MM.1S (cell line): ENCODE measurements around the gene CHN1.

ENCODE experiments used
- DNase-seq: peaks from one replicate; pipeline ENCODE4 v3.0.0-alpha.2; 2015
- H2AFZ ChIP-seq: fragments of 300-600 bp; sonication (generic); 2 replicates; pipeline ENCODE4 v1.6.0; 2016; ENCODE audit warnings: antibody characterized with exemption, low read length
- H3F3A ChIP-seq: fragments of 300-600 bp; sonication (generic); 2 replicates; pipeline ENCODE4 v1.6.1; 2016; ENCODE audit warnings: mild to moderate bottlenecking, antibody characterized with exemption, low read length, moderate library complexity, mixed read lengths; ENCODE audit not compliant: insufficient read depth
- H3K27ac ChIP-seq: fragments of 300-600 bp; sonication (generic); 2 replicates; pipeline ENCODE4 v1.5.1; 2016; ENCODE audit warnings: mild to moderate bottlenecking, low read length
- H3K27me3 ChIP-seq: fragments of 300-600 bp; sonication (generic); replicated peaks from 2 replicates; pipeline ENCODE4 v1.6.0; 2016; ENCODE audit warnings: low read length; ENCODE audit not compliant: insufficient read depth
- H3K36me3 ChIP-seq: fragments of 300-600 bp; sonication (generic); replicated peaks from 2 replicates; pipeline ENCODE4 v1.6.1; 2016; ENCODE audit warnings: mild to moderate bottlenecking, low read length, mixed read lengths; ENCODE audit not compliant: insufficient read depth
- H3K4me1 ChIP-seq: fragments of 300-600 bp; sonication (generic); 2 replicates; pipeline ENCODE4 v1.6.1; 2016; ENCODE audit warnings: low read length, mixed read lengths
- H3K4me2 ChIP-seq: fragments of 300-600 bp; sonication (generic); 2 replicates; pipeline ENCODE4 v1.6.0; 2016; ENCODE audit warnings: low read depth, low read length
- H3K4me3 ChIP-seq: fragments of 300-600 bp; sonication (generic); 2 replicates; pipeline ENCODE4 v1.5.1; 2016; ENCODE audit warnings: low read length, mixed read lengths
- H3K79me2 ChIP-seq: fragments of 300-600 bp; sonication (generic); 2 replicates; pipeline ENCODE4 v1.6.1; 2016; ENCODE audit warnings: mixed run types, low read length, mixed read lengths
- H3K9ac ChIP-seq: fragments of 300-600 bp; sonication (generic); 2 replicates; pipeline ENCODE4 v1.6.1; 2016; ENCODE audit warnings: low read length, mixed read lengths
- H3K9me2 ChIP-seq: fragments of 300-600 bp; sonication (generic); replicated peaks from 2 replicates; pipeline ENCODE4 v1.6.1; 2016; ENCODE audit warnings: mild to moderate bottlenecking, low read length, mixed read lengths; ENCODE audit not compliant: insufficient read depth
- H3K9me3 ChIP-seq: fragments of 300-600 bp; sonication (generic); replicated peaks from 2 replicates; pipeline ENCODE4 v1.6.1; 2016; ENCODE audit warnings: mild to moderate bottlenecking, low read length, mixed read lengths; ENCODE audit not compliant: insufficient read depth
- H4K20me1 ChIP-seq: fragments of 300-600 bp; sonication (generic); 2 replicates; pipeline ENCODE4 v1.6.1; 2016; ENCODE audit warnings: mild to moderate bottlenecking, low read length, moderate library complexity, mixed read lengths; ENCODE audit not compliant: insufficient read depth
- EZH2 ChIP-seq: fragments of 300-600 bp; sonication (generic); optimal IDR thresholded peaks from 2 replicates; pipeline ENCODE3; 2017; ENCODE audit warnings: low read depth, mild to moderate bottlenecking, antibody characterized with exemption, low read length, mixed read lengths
- EZH2phosphoT487 ChIP-seq: fragments of 300-600 bp; sonication (generic); IDR thresholded peaks from 2 replicates; pipeline ENCODE4 v1.6.1; 2018; ENCODE audit warnings: antibody characterized with exemption, low read length
- TF ChIP-seq, protein P1 (sequence below): fragments of 300-600 bp; sonication (generic); IDR thresholded peaks from 2 replicates; pipeline ENCODE4 v1.5.1; 2016; ENCODE audit warnings: antibody characterized with exemption, low read length, mixed read lengths

CHN1 gene

DNA sequence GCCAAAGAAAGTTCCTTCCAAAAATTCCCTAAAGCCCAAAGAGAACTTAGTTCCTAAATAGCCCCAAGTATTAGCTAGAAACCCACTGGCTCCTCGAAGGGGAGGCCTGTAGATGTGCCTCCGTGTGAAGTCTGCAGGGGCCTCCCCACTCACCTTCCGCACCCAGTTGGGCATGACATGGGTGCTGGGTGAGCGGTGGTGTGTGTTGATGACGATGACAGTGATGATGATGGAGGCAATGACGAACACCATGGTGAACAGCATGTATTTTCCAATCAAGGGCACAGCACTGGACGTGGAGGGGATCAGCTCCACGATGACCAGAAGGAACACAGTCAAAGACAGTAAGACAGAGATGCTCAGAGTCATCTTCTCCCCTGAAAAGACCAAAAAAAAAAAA is 255.4 kb downstream of the CHN1 start:
- Histone ChIP-seq H3F3A (peaks cover 12% of the 10 kb centered on the region), H3K27ac (no peak overlapping the region), H3K4me1 (peaks cover 20% of the 10 kb centered on the region), H3K36me3 (no peaks in the 10 kb centered on the region), H3K4me3 (no peak overlapping the region), H3K9me2 (no peaks in the 10 kb centered on the region), H3K9me3 (no peaks in the 10 kb centered on the region), H3K9ac (no peak overlapping the region), H3K27me3 (0 out of 2 replicates have a peak, but pooled peaks cover 9% of the 10 kb centered on the region), H3K4me2 (no peak overlapping the region), H3K79me2 (no peaks in the 10 kb centered on the region), H2AFZ (no peak overlapping the region), H4K20me1 (no peaks in the 10 kb centered on the region)
- TF ChIP-seq, protein P1, sequence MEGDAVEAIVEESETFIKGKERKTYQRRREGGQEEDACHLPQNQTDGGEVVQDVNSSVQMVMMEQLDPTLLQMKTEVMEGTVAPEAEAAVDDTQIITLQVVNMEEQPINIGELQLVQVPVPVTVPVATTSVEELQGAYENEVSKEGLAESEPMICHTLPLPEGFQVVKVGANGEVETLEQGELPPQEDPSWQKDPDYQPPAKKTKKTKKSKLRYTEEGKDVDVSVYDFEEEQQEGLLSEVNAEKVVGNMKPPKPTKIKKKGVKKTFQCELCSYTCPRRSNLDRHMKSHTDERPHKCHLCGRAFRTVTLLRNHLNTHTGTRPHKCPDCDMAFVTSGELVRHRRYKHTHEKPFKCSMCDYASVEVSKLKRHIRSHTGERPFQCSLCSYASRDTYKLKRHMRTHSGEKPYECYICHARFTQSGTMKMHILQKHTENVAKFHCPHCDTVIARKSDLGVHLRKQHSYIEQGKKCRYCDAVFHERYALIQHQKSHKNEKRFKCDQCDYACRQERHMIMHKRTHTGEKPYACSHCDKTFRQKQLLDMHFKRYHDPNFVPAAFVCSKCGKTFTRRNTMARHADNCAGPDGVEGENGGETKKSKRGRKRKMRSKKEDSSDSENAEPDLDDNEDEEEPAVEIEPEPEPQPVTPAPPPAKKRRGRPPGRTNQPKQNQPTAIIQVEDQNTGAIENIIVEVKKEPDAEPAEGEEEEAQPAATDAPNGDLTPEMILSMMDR: no peak
- TF ChIP-seq EZH2phosphoT487 (no peak), EZH2 (no peak)
- no peak for DNase-seq

DNA sequence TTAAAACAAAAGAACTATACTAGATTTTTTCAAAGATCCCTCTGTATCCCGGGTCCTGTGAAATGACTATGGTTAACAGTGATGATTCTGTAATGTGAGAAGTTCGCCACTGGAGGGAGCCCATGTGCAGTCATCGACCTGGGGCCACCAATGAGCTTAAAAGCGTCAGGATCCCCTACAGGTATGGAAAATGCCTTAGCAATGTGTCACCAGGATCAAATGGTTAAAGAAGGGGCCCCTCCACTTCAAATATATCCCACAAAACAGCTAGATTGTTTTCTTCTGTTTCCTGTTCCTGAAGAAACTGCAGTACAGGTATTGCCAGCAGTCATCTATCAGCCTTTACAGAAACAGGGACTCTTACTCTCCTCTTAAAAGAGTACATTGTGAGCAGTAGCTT is 256.2 kb downstream of the CHN1 start:
- Histone ChIP-seq H3K9me3 (no peaks in the 10 kb centered on the region), H3K4me3 (no peak overlapping the region), H3K79me2 (no peaks in the 10 kb centered on the region), H3F3A (peaks cover 12% of the 10 kb centered on the region), H3K4me1 (peaks cover 20% of the 10 kb centered on the region), H3K27ac (no peak overlapping the region), H3K9ac (no peak overlapping the region), H3K27me3 (0 out of 2 replicates have a peak, but pooled peaks cover 9% of the 10 kb centered on the region), H3K4me2 (no peak overlapping the region), H3K36me3 (no peaks in the 10 kb centered on the region), H3K9me2 (no peaks in the 10 kb centered on the region), H4K20me1 (no peaks in the 10 kb centered on the region), H2AFZ (no peak overlapping the region)
- TF ChIP-seq EZH2phosphoT487: no peak
- TF ChIP-seq, protein P1: peak; percentile 81
- TF ChIP-seq EZH2: no peak
- DNase-seq: peak; percentile 57
